ENCODE data around the gene EIF4H.

DNA sequence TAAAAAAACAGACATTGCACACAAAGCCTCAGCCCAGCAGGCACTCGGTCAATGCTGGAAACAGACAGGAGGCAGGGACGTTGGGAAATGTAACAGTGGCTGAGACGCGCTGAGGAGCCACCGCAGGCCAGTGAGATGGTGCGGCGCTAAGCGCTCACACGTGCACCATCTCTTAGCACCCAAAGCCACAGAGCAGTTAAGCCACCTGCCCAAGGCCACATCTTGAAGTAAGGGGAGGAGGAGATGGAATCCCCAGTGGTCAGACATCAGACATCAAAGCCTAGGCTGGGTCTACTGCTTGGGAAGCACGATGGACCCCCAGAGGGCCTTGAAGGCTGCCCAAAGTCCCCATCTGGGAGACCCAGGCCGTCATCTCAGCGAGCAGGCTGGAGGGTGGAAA, 51.2 kb downstream of the EIF4H start:
- TF ChIP-seq, protein P1, sequence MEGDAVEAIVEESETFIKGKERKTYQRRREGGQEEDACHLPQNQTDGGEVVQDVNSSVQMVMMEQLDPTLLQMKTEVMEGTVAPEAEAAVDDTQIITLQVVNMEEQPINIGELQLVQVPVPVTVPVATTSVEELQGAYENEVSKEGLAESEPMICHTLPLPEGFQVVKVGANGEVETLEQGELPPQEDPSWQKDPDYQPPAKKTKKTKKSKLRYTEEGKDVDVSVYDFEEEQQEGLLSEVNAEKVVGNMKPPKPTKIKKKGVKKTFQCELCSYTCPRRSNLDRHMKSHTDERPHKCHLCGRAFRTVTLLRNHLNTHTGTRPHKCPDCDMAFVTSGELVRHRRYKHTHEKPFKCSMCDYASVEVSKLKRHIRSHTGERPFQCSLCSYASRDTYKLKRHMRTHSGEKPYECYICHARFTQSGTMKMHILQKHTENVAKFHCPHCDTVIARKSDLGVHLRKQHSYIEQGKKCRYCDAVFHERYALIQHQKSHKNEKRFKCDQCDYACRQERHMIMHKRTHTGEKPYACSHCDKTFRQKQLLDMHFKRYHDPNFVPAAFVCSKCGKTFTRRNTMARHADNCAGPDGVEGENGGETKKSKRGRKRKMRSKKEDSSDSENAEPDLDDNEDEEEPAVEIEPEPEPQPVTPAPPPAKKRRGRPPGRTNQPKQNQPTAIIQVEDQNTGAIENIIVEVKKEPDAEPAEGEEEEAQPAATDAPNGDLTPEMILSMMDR (IDR thresholded peaks at IDR 0.05; ENCODE audit: low read depth, low read length, poor library complexity, severe bottlenecking) = no peak
- no peak for TF ChIP-seq EZH2phosphoT487 (IDR thresholded peaks at IDR 0.05; ENCODE audit: borderline replicate concordance, low read length)

Data from DOHH2 (cell line).